ENCODE measurements around the gene GAP43. TPM values are rescaled to one million over a fixed set of nuclear protein-coding genes. Genes with fewer than 3 reads are reported as not detected.

Gene GAP43
- total RNA-seq, 1 donor from 2014 or later, result not detected

- no peak for TF ChIP-seq CTCF (IDR thresholded peaks at IDR 0.05; ENCODE audit: insufficient read depth, low read length, severe bottlenecking)
- Histone ChIP-seq H3K4me3 (ENCODE audit: low read depth, low read length) (no peak overlapping the region), H3K27me3 (ENCODE audit: control insufficient read depth, insufficient read depth, low read length) (no peaks in the 10 kb centered on the region), H3K36me3 (ENCODE audit: control insufficient read depth, insufficient read depth, low read length) (no peaks in the 10 kb centered on the region)
- no peak for DNase-seq (ENCODE audit: low read depth)
- no peak for FAIRE-seq
Observed at GRCh38 chr3:115685097-115685496, 61.8 kb downstream of the GAP43 start.

GRCh38 chr3:115687721-115688120 is 64.4 kb downstream of the GAP43 start:
- no peak for TF ChIP-seq CTCF (IDR thresholded peaks at IDR 0.05; ENCODE audit: insufficient read depth, low read length, severe bottlenecking)
- no peaks in the 10 kb centered on the region for H3K36me3 ChIP-seq (ENCODE audit: control insufficient read depth, insufficient read depth, low read length)
- DNase-seq (ENCODE audit: low read depth) (no peak), FAIRE-seq (no peak)
- H3K27me3 ChIP-seq (ENCODE audit: control insufficient read depth, insufficient read depth, low read length), result no peaks in the 10 kb centered on the region
- H3K4me3 ChIP-seq (ENCODE audit: low read depth, low read length), result no peak overlapping the region

GRCh38 chr3:115688418-115688817 is 65.1 kb downstream of the GAP43 start:
- no peak for TF ChIP-seq CTCF (IDR thresholded peaks at IDR 0.05; ENCODE audit: insufficient read depth, low read length, severe bottlenecking)
- Histone ChIP-seq H3K36me3 (ENCODE audit: control insufficient read depth, insufficient read depth, low read length) (no peaks in the 10 kb centered on the region), H3K27me3 (ENCODE audit: control insufficient read depth, insufficient read depth, low read length) (no peaks in the 10 kb centered on the region), H3K4me3 (ENCODE audit: low read depth, low read length) (no peak overlapping the region)
- FAIRE-seq (no peak), DNase-seq (ENCODE audit: low read depth) (no peak)

- no peak overlapping the region for H3K4me3 ChIP-seq (ENCODE audit: low read depth, low read length)
- FAIRE-seq, result no peak
- TF ChIP-seq CTCF (IDR thresholded peaks at IDR 0.05; ENCODE audit: insufficient read depth, low read length, severe bottlenecking), result no peak
Observed at GRCh38 chr3:115689928-115690327, 66.6 kb downstream of the GAP43 start.

GRCh38 chr3:115691964-115692363 is 68.7 kb downstream of the GAP43 start:
- no peak for FAIRE-seq
- H3K27me3 ChIP-seq (ENCODE audit: control insufficient read depth, insufficient read depth, low read length), result no peaks in the 10 kb centered on the region
- H3K4me3 ChIP-seq (ENCODE audit: low read depth, low read length), result no peak overlapping the region
- H3K36me3 ChIP-seq (ENCODE audit: control insufficient read depth, insufficient read depth, low read length), result no peaks in the 10 kb centered on the region
- no peak for TF ChIP-seq CTCF (IDR thresholded peaks at IDR 0.05; ENCODE audit: insufficient read depth, low read length, severe bottlenecking)
- DNase-seq (ENCODE audit: low read depth), result no peak

More at GRCh38 chr3:115689928-115690327, 66.6 kb downstream of the GAP43 start:
- DNase-seq (ENCODE audit: low read depth), result no peak
- no peaks in the 10 kb centered on the region for H3K27me3 ChIP-seq (ENCODE audit: control insufficient read depth, insufficient read depth, low read length)
- no peaks in the 10 kb centered on the region for H3K36me3 ChIP-seq (ENCODE audit: control insufficient read depth, insufficient read depth, low read length)

GRCh38 chr3:115692887-115693524 is 69.7 kb downstream of the GAP43 start:
- Histone ChIP-seq H3K4me3 (ENCODE audit: low read depth, low read length) (no peak overlapping the region), H3K36me3 (ENCODE audit: control insufficient read depth, insufficient read depth, low read length) (no peaks in the 10 kb centered on the region), H3K27me3 (ENCODE audit: control insufficient read depth, insufficient read depth, low read length) (no peaks in the 10 kb centered on the region)
- TF ChIP-seq CTCF (IDR thresholded peaks at IDR 0.05; ENCODE audit: insufficient read depth, low read length, severe bottlenecking), result peak; percentile 80
- peak; percentile 80 for FAIRE-seq
- DNase-seq (ENCODE audit: low read depth), result peak; percentile 71

All from bronchial epithelial cell (primary cell).